Activated CD4-positive, alpha-beta T cell treated with anti-CD3 and anti-CD28 coated beads for 24 hours (primary cell): ENCODE measurements around the gene ITGB2.

Source experiments
- DNase-seq, 2 donors: peaks; one replicate each; pipeline ENCODE4 v3.0.0-alpha.2; 2020; ENCODE audit warnings: low read depth in 2 of 2

ITGB2 gene

GRCh38 chr21:44920694-44921604 lies at the start of gene ITGB2:
TSS of gene ITGB2 (minus strand) at chr21:44920899. CDS start at chr21:44910782, 10,117 bp downstream.
- DNase-seq: peak in 1 of 2 donors; percentile 64

DNA sequence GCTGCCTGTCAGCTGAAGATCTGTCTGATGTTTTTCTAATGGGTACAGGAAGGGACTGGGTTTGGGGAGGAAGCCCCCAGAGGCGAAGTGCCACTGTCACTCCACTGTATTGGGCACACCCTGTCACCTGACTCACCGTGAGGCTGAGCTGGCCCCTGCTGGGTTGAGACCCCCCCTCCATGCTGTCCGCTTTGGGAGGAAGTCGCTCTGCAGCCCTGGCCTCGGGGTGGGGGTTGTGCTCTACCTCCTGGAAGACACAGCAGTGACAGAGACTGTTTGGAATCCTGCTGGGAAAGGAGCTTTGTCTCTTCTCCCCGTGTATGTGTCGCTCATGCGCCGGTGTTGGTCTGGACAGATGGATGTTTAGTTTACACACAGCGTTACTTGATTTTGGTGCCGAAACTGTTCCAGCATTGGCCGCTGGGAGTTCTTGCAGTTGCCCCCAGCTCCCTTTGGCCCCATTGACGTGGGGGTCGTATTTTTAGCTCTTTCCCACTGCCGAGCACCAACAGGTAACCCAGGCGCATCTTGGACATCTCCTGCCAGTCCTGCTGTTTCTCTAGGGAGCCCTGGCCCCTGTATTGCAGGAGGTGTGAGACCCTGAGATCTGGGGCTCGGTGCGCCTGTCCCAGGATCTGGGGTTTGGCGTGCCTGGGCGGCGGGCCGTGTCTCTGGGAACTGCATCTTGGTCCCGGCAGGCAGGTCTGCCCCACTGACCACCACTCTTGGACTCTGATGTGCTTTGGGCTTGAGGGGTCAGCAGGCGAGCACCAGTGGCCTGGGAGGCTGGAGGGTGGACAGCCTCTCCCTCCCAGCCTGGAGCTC lies 49.4 kb upstream of the ITGB2 start:
- DNase-seq: no peak

- DNase-seq: no peak
Observed at GRCh38 chr21:44969066-44969670, 48.5 kb upstream of the ITGB2 start.

GRCh38 chr21:44967082-44968047 lies 46.7 kb upstream of the ITGB2 start:
- DNase-seq: no peak

DNA sequence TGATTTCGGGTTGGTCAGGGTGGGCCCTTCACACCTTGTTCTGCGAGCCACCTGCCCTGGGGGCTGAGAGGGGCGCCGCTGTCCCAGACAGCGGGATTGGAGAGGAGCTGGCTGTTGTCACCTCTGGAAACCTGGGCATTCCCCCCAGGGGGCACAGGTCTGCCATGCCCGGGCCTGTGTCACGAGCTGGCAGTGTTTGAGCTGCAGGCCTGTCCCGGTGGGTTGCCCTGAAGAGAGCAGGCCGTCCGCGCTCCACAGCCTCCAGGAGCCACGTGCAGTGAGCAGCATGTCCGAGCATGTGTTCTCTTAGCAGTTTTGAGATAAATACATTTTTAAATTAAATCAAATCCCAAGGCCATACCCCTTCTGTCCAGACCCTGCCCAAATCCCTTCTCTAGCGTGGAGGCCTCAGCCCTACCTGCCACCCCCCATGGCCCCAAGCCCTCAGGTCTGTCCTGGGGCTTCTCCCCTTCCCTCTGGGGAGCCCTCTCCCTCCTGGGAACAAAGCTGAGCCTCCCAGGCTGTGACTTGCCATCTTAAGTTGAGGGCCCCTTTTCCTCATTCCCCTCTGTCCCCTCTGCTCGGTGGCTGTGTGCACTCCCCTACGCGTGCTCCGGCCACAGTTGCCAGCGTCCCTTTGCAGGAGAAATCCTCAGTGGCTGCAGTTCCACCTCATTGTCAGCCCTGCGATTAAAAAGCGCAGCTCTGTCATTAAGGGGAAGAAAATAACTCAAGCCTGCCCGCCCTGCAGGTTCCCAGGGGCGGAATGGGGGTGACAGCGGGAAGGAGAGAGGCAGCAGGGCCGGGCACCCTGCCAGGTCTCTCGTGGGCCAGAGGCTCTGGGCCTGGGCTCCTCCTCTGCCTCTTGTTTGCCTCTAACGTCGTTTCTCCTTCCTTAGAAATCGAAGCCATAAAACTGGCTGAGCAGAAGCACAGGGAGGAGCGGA lies 45.7 kb upstream of the ITGB2 start:
- no peak for DNase-seq

GRCh38 chr21:44965251-44966022 lies 44.7 kb upstream of the ITGB2 start:
- no peak for DNase-seq

DNA sequence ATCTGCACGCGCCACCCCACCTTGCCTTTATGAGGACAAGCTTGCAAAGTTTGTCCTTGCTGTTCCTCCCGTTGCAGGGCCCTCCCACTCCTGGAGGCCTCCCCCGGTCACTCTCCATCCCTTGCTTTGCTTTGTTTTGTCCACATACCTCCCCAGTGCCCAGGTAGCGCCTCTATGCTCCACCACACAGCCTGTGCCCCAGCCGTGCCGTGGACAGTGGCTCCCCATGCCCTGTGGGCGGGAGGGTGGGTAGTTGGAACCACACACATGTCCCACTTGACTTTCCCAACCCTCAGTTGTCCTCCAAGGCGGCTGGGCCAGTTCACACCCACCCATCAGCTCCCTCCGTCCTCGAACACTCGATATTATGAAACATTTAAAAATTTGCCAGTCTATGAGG lies 43.7 kb upstream of the ITGB2 start:
- DNase-seq: no peak

GRCh38 chr21:44962403-44962966 lies 41.8 kb upstream of the ITGB2 start:
- no peak for DNase-seq

DNA sequence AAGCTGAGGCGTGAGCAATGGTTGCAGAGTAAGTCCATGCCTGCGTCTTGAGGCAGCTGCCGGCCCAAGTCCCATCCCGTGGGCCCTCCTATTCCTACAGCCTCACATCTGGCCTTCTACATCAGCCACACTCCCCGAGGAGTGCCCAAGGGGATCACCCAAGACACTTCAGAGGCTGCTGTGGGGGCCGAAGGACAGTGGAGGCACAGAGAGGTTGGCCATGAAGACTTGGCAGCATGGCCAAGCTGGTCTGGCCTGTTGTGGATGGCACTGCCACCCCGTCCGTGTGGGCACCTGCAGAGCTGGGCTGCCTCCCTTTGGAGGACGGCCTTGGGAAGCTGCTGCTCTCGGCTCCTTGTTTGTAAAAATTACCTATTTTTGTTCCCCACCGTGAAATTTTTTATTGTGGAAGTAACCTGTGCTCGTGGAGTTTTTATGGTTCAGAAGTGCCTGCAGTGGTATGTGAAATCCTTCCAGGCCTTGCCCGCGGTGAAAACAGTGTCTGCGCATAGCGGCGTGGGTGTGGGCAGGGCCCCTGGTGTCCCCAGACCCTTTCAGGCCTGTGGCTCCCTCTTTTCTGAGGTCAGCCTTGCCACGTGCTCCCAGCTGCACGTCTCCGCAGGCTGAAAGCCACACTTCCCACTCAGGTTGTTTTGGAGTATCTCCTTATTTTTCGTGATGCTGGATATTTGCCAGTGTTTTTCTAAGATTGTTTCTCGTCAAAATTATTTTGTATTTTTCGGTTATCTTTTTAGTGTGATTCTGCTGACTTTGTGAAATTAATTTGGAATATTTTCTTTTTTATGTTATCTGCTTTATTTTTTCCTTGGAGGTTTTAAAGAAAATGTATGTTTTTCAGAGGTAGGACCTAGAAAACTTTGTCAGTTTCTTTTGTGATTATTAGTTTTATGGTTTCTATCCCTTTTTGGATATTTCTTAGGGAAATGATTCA lies 39.7 kb upstream of the ITGB2 start:
- DNase-seq: no peak

DNA sequence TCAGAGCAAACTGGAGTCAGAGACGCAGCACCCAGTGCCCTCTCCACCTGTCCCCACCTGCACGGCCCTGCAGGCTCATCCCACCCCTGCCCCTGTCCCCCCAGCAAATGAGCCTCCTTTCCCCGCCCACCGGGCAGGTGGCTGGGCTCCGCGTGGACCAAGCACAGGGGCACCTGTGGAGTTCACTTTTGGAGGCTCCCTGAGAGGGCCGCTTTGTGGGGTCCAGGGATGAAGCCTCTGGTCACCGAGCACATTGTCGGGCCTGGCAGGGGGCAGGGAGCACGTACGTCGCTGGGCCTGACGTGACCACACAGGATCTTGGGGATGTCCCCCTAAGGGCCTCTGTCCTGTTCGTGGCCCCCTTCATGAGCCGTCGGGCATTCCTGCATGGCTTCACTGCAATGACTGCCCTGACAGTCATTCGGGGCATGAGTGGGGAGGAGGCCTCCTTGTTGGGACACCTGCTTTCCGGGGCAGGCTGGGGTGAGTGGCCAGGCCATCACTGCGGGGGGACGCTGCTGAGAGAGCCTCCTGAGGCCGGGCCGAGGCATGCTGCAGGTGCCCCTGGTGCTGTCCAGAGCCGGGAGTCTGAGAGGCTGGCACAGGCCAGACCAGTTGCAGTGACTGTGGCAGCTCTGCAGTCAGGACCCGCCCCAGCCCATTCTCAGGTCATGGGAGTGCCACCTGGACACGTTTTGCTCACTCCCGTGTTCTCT lies 38.8 kb upstream of the ITGB2 start:
- no peak for DNase-seq

DNA sequence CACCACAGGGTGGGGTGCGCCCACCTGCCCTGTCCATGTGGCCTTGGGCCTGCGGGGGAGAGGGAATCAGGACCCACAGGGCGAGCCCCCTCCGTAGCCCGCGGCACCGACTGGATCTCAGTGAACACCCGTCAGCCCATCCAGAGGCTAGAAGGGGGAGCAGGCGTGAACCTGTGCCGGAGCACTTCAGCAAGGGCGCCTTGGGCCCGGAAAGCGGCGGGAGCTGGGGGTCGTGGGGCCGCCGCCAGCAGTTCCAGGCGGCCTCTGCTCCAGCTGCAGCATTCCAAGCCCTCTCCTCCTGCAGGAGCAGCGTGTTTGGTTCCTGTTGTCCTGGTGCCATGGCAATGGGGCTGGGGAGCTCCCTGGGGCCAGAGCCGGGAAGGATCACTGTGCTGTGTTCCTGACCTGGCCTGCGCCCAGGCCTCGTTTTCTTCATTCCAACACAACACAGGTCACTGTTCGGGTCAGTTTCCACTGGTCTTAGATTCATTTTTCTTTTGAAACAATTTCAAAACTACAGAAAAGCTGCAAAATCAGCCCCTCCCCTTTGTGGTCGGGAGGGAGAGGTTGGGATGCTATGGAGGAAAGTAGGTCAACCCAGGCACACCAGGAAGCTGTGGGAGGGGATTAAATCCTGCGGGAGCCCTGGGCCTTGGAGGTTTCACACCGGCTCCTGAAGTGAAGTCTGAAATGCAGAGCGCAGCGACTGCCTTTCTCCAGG lies 37.9 kb upstream of the ITGB2 start:
- no peak for DNase-seq

GRCh38 chr21:44957901-44958451 lies 37.3 kb upstream of the ITGB2 start:
- DNase-seq: no peak

DNA sequence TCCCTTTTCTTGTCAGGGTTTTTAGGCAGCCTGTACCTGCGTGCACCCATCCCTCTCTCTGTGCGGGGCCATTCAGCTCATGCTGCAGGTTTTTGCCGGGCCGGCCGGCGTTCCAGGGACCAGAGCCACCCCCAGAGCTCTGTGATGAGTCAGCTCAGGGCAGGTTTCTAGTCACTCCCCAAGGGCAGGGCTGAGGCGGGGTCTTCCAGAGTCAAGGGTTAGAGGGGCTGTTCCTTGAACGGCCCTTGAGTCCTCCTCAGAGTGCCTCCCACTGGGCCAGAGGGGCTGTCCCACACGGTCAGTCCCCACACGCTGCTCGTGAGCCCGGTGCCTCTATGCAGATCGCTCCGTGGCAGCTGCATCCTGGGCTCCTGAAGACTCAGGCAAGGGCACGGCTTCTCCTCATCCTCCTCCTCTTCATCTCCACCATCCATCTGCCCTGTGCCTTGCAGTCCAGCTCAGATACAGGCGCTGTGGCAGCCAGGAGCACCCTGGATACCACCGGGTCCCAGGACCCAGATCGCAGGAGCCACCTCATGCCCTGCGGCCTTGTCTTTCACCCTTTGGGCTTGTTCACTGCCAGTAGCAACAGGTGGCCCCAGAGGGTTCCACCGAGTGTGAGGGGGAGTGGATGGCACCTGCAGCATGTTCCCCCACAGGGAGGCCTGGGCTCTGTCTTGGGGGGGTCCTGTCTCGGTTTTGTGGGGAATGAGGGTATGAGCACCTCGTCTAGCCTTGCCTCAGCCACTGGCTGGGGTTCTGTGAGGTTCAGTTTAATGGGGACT lies 36.5 kb upstream of the ITGB2 start:
- DNase-seq: no peak

DNA sequence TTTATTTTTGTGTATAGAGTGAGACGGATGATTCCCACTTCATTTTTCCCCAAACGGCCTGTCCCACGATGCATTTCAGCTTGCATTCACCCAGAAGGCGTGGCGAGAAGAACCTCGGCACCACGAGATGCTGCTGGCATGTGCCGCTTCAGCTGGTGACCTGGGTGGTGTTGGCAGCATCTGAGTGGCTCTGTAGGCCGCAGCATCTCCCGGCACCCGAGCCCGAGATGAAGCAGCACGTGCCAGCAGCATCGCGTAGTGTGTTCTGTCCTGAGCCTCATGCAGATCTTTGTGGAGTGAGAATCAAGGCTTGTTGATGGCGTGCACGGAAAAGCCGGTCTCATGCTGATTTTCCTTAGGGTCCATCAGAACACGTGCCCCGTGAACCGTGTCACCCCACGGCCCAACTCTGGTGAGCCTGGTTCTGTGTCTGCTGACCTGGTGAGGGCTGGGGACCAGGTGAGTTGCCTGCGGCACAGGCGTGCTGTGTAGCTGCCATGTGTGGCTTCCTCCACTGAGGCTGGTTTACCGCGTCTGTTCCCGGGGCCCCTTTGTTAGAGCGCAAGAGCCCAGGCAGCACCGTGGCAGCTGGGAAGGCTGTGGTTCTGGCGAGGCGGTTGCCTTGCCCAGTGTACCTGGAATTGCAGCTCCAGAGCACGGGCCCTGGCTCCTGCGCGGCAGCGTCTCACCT lies 35.8 kb upstream of the ITGB2 start:
- DNase-seq: no peak

- no peak for DNase-seq
Observed at GRCh38 chr21:44955798-44956175, 35.1 kb upstream of the ITGB2 start.
